Hepatocyte (in vitro differentiated cells): ENCODE results near the gene MGAT5.

ENCODE experiments used
- CTCF ChIP-seq: fragments of 200-600 bp; sonication (generic); IDR thresholded peaks from 2 replicates; pipeline ENCODE4 v1.5.1; 2016; ENCODE audit warnings: antibody characterized with exemption, mild to moderate bottlenecking; ENCODE audit not compliant: poor library complexity
- EZH2phosphoT487 ChIP-seq: fragments of 200-600 bp; sonication (generic); IDR thresholded peaks from one replicate; pipeline ENCODE4 v1.6.1; 2018; ENCODE audit warnings: antibody characterized with exemption, mild to moderate bottlenecking, low read depth, moderate library complexity; ENCODE audit not compliant: unreplicated experiment, severe bottlenecking

- TF ChIP-seq CTCF, result no peak
- TF ChIP-seq EZH2phosphoT487, result no peak
Observed at GRCh38 chr2:134469516-134470115, 215.7 kb downstream of the MGAT5 start.
